ENCODE results near the gene TMEM163.

Gene TMEM163

GRCh38 chr2:134583462-134583861 lies 135.3 kb downstream of the TMEM163 start:
- FAIRE-seq, result no peak
- no peak for DNase-seq (ENCODE audit: insufficient read length, low spot score)
- no peak for TF ChIP-seq CTCF (IDR thresholded peaks at IDR 0.05; ENCODE audit: insufficient read depth, missing control alignments)

- TF ChIP-seq CTCF (IDR thresholded peaks at IDR 0.05; ENCODE audit: insufficient read depth, missing control alignments), result no peak
- FAIRE-seq, result no peak
- DNase-seq (ENCODE audit: insufficient read length, low spot score), result no peak
Measured at GRCh38 chr2:134582547-134582899, 136.3 kb downstream of the TMEM163 start.

GRCh38 chr2:134581877-134582546 lies 136.8 kb downstream of the TMEM163 start:
- FAIRE-seq, result no peak
- no peak for TF ChIP-seq CTCF (IDR thresholded peaks at IDR 0.05; ENCODE audit: insufficient read depth, missing control alignments)
- DNase-seq (ENCODE audit: insufficient read length, low spot score), result no peak

GRCh38 chr2:134578316-134578715 lies 140.5 kb downstream of the TMEM163 start:
- DNase-seq (ENCODE audit: insufficient read length, low spot score), result no peak
- FAIRE-seq, result no peak
- no peak for TF ChIP-seq CTCF (IDR thresholded peaks at IDR 0.05; ENCODE audit: insufficient read depth, missing control alignments)

GRCh38 chr2:134576478-134576877 lies 142.3 kb downstream of the TMEM163 start:
- DNase-seq (ENCODE audit: insufficient read length, low spot score) (no peak), FAIRE-seq (no peak)
- no peak for TF ChIP-seq CTCF (IDR thresholded peaks at IDR 0.05; ENCODE audit: insufficient read depth, missing control alignments)

GRCh38 chr2:134575888-134576287 lies 142.9 kb downstream of the TMEM163 start:
- FAIRE-seq (no peak), DNase-seq (ENCODE audit: insufficient read length, low spot score) (no peak)
- no peak for TF ChIP-seq CTCF (IDR thresholded peaks at IDR 0.05; ENCODE audit: insufficient read depth, missing control alignments)

- TF ChIP-seq CTCF (IDR thresholded peaks at IDR 0.05; ENCODE audit: insufficient read depth, missing control alignments), result no peak
Measured at GRCh38 chr2:134574611-134575330, 144.0 kb downstream of the TMEM163 start.

More at GRCh38 chr2:134574611-134575330, 144.0 kb downstream of the TMEM163 start:
- FAIRE-seq (no peak), DNase-seq (ENCODE audit: insufficient read length, low spot score) (no peak)

All from D721Med (cell line).